Activated CD4-positive, alpha-beta memory T cell treated with anti-CD3 and anti-CD28 coated beads, Interleukin-2, amount 10 ng/mL, durations not matched to agents 7 days and 5 days (primary cell): ENCODE data around the gene ZNF45. TPM values are rescaled to one million over a fixed set of nuclear protein-coding genes. Genes with fewer than 3 reads are reported as not detected.
A peak's percentile ranks its signal among the peaks of the same experiment; 100 is the strongest.
"Not testable (repeated sequence)": the region's sequence is repeated elsewhere in the genome, so short reads cannot be mapped to it uniquely, and the experiment has no call there.

Source experiments
- CTCF ChIA-PET: fragments of 350-600 bp; sonication (Branson Sonifier 250); formaldehyde crosslinking; loops from one replicate; lab custom pipeline; 2021; ENCODE audit warnings: antibody characterized with exemption, inconsistent platforms; lab: Charles Lee
- POLR2A ChIA-PET: fragments of 350-600 bp; sonication (Branson Sonifier 250); formaldehyde crosslinking; loops from one replicate; lab custom pipeline; 2021; ENCODE audit warnings: antibody characterized with exemption; lab: Charles Lee
- DNase-seq: peaks from one replicate; pipeline ENCODE4 v3.0.0-alpha.2; 2020
- H3K27ac Mint-ChIP-seq: one replicate; pipeline ENCODE4 v1.8.0; 2021; ENCODE audit warnings: mild to moderate bottlenecking, mixed read lengths
- H3K27me3 Mint-ChIP-seq: one replicate; pipeline ENCODE4 v1.8.0; 2021; ENCODE audit warnings: mixed read lengths
- H3K36me3 Mint-ChIP-seq: one replicate; pipeline ENCODE4 v1.8.0; 2021; ENCODE audit warnings: low read depth, mixed read lengths
- H3K4me1 Mint-ChIP-seq: one replicate; pipeline ENCODE4 v1.8.0; 2021; ENCODE audit warnings: mixed read lengths
- H3K4me3 Mint-ChIP-seq: one replicate; pipeline ENCODE4 v1.8.0; 2021; ENCODE audit warnings: mild to moderate bottlenecking, mixed read lengths
- H3K9me3 Mint-ChIP-seq: one replicate; pipeline ENCODE4 v1.8.0; 2021; ENCODE audit warnings: mixed read lengths
- total RNA-seq, 2 experiments: library from RNA; stranded (reverse); gene quantifications; one replicate each; pipeline ENCODE4 v1.2.3, GENCODE V29; 2021

The ZNF45 gene
- total RNA-seq: 10 to 100 TPM; 15.1 to 16.6 TPM

DNA sequence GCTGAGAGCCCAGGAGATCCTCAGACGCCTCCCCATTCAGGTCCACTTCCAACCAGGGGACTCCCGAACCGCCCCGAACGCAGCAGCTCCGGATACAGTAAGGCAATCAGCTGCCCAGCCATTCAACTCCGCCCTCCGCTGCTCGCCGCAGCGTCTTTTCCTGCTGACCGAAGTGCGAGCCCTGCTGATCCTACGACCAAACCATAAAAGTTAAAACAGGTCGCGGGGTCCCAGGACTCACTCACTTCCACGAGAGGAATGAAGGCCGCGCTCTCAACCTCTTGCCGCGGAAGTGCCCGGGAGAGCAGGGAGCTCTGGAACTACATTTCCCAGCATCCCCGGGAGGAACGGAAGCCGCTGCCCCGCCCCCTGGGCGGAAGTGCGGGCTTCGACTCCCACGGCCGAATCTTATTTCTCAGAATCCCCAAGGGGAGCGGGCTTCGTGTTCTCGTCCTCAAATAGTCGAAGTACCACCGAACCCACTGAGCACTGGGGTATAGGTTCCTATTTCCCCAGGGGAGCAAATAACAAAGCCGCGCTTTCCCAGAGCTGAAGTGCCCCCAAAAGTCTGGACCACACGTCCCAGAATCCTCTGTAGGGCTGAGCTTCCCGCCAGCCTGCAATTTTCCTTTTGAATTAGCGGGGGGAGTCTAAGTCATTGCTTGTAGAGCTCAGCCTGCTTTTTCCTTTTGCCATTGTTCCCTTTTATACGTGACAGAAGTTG lies at the start of gene ZNF45:
ZNF45 (minus strand) TSS at position 298 of the 724 bp plus-strand sequence. CDS start 13,097 bp downstream, outside the sequence.
- Mint-ChIP-seq H3K27ac (peak within 1 kb of the TSS; percentile 85), H3K27me3 (no peaks in the 10 kb centered on the region), H3K9me3 (peaks cover 28% of the 10 kb centered on the region), H3K4me3 (peak within 1 kb of the TSS; percentile 96), H3K36me3 (peaks cover 46% of the 10 kb centered on the region), H3K4me1 (peaks cover 23% of the 10 kb centered on the region)
- peak; percentile 88 for DNase-seq
- POLR2A ChIA-PET: interaction anchor here (0.8 to 1.8 kb wide), 10 partner anchors 10 to 277 kb away, joined by 3 to 6 read pairs (median 4); partner anchors contain the start of genes ZNF155, ZNF224, ZNF226 and ZNF227
- CTCF ChIA-PET: interaction anchor here (0.8 to 1.3 kb wide), 3 partner anchors 13 to 267 kb away, joined by 3 to 4 read pairs (median 3); no protein-coding TSS in a partner anchor

DNA sequence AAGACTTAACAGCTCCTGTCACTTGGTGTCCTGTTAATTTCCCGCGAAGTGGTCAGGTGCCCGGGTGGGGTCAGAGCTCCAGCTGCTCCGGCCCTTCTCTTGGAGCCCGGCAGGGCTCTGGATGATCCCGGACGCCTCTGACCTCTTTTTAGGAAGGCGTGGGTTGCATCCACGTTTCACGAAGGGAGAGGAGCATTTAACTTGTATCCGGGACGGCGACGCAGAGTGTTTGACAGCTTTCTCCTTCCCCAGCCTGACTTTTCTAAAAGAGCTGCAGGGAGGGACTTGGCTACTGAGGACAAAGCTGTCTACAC lies 49.6 kb upstream of the ZNF45 start:
- Mint-ChIP-seq H3K9me3 (peaks cover 28% of the 10 kb centered on the region), H3K27me3 (no peaks in the 10 kb centered on the region), H3K27ac (peak overlapping the region; percentile 86), H3K4me3 (peak overlapping the region; percentile 97), H3K36me3 (peaks cover 29% of the 10 kb centered on the region), H3K4me1 (peaks cover 8% of the 10 kb centered on the region)
- ChIA-PET CTCF (no interaction called here), POLR2A (interaction anchor here (1.3 to 2.1 kb wide), 3 partner anchors 19 to 111 kb away, joined by 3 to 6 read pairs (median 5); partner anchors contain the start of gene ZNF45)
- DNase-seq: no peak

DNA sequence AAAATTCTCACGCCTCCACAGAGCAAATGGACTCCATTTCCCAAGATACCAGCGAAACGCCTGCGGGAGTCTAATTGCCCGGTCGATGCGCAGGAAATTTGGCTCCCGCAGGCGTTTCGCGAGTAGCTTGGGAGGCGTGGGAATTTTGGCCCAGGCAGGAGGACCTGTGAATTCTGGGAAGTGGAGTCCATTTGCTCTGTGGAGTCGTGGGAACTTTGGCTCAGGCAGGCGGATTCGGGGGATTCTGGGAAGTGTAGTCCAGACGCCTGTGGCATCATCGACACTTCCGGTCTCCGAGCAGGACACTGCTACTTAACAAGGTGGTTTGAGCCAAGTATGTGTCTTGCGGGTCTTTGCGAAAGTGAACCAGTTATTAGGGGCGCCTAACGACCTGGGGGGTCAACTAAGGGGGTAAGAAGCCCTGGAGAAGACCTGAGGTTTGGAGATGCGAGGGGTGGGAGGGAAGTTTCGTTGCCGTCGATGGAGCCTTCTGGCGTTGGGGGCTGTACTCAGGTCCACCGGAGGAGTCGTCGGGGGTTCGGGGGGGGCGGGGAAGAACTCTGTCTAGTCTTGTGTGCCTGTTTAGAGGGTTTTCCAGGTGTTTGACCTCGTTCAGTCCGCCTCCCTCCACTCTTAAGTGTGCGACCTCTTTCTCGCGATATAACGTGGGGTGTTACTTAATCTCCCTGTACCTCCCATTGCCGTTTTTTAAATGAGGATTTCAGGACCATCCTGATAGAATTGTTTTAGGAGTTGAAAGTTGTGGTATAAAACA lies 49.0 kb upstream of the ZNF45 start, which contains the start of gene ZNF155:
ZNF155 (plus strand) TSS at position 277 of the 775 bp plus-strand sequence. CDS start 4,356 bp downstream, outside the sequence.
- Mint-ChIP-seq H3K4me3 (peak within 1 kb of the TSS; percentile 97), H3K4me1 (peaks cover 8% of the 10 kb centered on the region), H3K36me3 (peaks cover 23% of the 10 kb centered on the region), H3K27me3 (no peaks in the 10 kb centered on the region), H3K9me3 (peaks cover 28% of the 10 kb centered on the region), H3K27ac (peak within 1 kb of the TSS; percentile 86)
- CTCF ChIA-PET: no interaction called here
- peak; percentile 73 for DNase-seq
- POLR2A ChIA-PET: interaction anchor here (1.3 to 2.1 kb wide), 3 partner anchors 20 to 111 kb away, joined by 3 to 6 read pairs (median 5); partner anchors contain the start of gene ZNF45

DNA sequence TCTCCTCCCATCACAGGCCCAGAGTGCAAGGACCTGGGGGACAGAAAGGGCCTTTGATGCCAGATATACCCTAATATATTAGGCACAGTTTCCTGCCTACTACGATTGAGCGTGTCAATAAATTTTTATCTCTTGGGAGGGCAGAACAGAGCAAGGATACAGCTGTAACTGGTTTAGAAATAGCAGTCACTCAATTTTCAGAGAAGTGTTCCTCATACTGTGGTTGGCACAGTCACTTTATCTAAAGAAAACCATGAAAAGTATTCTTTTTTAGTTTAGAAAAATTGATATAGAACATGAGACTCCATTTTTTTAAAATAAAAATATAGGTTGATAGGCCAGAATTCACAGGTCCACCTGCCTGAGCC lies 48.4 kb upstream of the ZNF45 start:
- CTCF ChIA-PET: no interaction called here
- peaks cover 8% of the 10 kb centered on the region for H3K4me1 Mint-ChIP-seq
- no peak for DNase-seq
- POLR2A ChIA-PET: interaction anchor here (1.3 to 2.1 kb wide), 2 partner anchors 48 to 112 kb away, joined by 3 to 6 read pairs; partner anchors contain the start of gene ZNF45
- H3K27ac Mint-ChIP-seq: no peak overlapping the region
- peaks cover 30% of the 10 kb centered on the region for H3K9me3 Mint-ChIP-seq
- H3K4me3 Mint-ChIP-seq: peak overlapping the region; percentile 97
- peaks cover 18% of the 10 kb centered on the region for H3K36me3 Mint-ChIP-seq
- no peaks in the 10 kb centered on the region for H3K27me3 Mint-ChIP-seq

- Mint-ChIP-seq H3K27ac (no peak overlapping the region), H3K4me3 (no peak overlapping the region), H3K4me1 (no peaks in the 10 kb centered on the region), H3K9me3 (peaks cover 45% of the 10 kb centered on the region), H3K36me3 (no peaks in the 10 kb centered on the region), H3K27me3 (no peaks in the 10 kb centered on the region)
- no peak for DNase-seq
- POLR2A ChIA-PET: no interaction called here
- CTCF ChIA-PET: no interaction called here
Observed at GRCh38 chr19:43976732-43977131, 41.6 kb upstream of the ZNF45 start.

DNA sequence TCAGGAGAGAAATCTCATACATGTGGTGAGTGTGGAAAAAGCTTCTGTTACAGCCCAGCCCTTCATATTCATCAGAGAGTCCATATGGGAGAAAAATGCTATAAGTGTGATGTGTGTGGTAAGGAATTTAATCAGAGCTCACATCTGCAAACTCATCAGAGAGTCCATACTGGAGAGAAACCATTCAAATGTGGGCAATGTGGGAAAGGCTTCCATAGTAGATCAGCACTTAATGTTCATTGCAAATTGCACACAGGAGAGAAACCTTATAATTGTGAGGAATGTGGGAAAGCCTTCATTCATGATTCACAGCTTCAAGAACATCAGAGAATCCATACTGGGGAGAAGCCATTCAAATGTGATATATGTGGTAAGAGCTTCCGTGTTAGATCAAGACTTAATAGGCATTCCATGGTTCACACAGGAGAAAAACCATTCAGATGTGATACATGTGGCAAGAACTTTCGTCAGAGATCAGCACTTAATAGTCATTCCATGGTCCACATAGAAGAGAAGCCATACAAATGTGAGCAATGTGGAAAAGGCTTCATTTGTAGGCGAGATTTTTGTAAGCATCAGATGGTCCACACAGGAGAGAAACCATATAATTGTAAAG lies 31.1 kb upstream of the ZNF45 start:
- Mint-ChIP-seq H3K27me3 (no peaks in the 10 kb centered on the region), H3K4me1 (no peaks in the 10 kb centered on the region), H3K9me3 (peaks cover 48% of the 10 kb centered on the region), H3K4me3 (no peak overlapping the region), H3K36me3 (peaks cover 24% of the 10 kb centered on the region), H3K27ac (no peak overlapping the region)
- ChIA-PET POLR2A (no interaction called here), CTCF (no interaction called here)
- no peak for DNase-seq

DNA sequence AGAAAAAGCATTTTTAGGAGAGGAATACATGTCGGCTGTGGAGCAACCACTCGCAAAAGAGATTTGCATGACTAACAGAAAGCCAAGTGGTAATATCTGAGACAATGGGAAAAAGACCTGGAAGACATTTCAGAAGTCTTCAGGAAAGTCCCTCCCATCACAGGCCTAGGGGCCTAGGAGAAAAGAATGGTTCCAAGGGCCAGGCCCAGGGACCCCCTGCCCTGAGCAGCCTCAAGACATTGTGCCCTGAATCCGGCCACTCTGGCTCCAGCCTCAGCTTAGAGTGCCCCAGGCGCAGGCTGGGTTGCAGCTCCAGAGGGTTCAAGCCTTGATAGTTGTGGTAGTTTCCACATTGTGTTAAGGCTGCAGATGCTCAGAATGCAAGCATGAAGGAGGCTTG lies 25.3 kb upstream of the ZNF45 start:
- Mint-ChIP-seq H3K27ac (no peak overlapping the region), H3K36me3 (peaks cover 12% of the 10 kb centered on the region), H3K4me3 (no peak overlapping the region), H3K9me3 (peaks cover 32% of the 10 kb centered on the region), H3K27me3 (no peaks in the 10 kb centered on the region), H3K4me1 (no peaks in the 10 kb centered on the region)
- DNase-seq: no peak
- ChIA-PET CTCF (no interaction called here), POLR2A (no interaction called here)

GRCh38 chr19:43957891-43958290 lies 22.8 kb upstream of the ZNF45 start:
- no peak for DNase-seq
- H3K9me3 Mint-ChIP-seq: peaks cover 31% of the 10 kb centered on the region
- H3K27me3 Mint-ChIP-seq: no peaks in the 10 kb centered on the region
- ChIA-PET CTCF (no interaction called here), POLR2A (no interaction called here)
- no peak overlapping the region for H3K27ac Mint-ChIP-seq
- peaks cover 7% of the 10 kb centered on the region for H3K36me3 Mint-ChIP-seq
- H3K4me1 Mint-ChIP-seq: no peaks in the 10 kb centered on the region
- H3K4me3 Mint-ChIP-seq: no peak overlapping the region

- peaks cover 7% of the 10 kb centered on the region for H3K36me3 Mint-ChIP-seq
- no peak for DNase-seq
- POLR2A ChIA-PET: no interaction called here
- peaks cover 32% of the 10 kb centered on the region for H3K9me3 Mint-ChIP-seq
- H3K27me3 Mint-ChIP-seq: no peaks in the 10 kb centered on the region
- H3K4me3 Mint-ChIP-seq: no peak overlapping the region
- CTCF ChIA-PET: no interaction called here
- H3K27ac Mint-ChIP-seq: no peak overlapping the region
- peaks cover 1% of the 10 kb centered on the region for H3K4me1 Mint-ChIP-seq
Observed at GRCh38 chr19:43956827-43957226, 21.7 kb upstream of the ZNF45 start.

- Mint-ChIP-seq H3K9me3 (peaks cover 43% of the 10 kb centered on the region), H3K27ac (peak within 1 kb of the TSS; percentile 64), H3K4me1 (peaks cover 7% of the 10 kb centered on the region), H3K4me3 (peak within 1 kb of the TSS; percentile 93), H3K27me3 (peaks cover 18% of the 10 kb centered on the region), H3K36me3 (peaks cover 16% of the 10 kb centered on the region)
- ChIA-PET CTCF (interaction anchor here (0.6 kb wide), 1 partner anchor 283 kb away, joined by 3 read pairs; no protein-coding TSS in a partner anchor), POLR2A (no interaction called here)
- DNase-seq: peak; percentile 68
Observed at GRCh38 chr19:43950834-43951645, 16.0 kb upstream of the ZNF45 start, which contains the start of gene ZNF221. ZNF221 (plus strand) TSS chr19:43951228; CDS start chr19:43962727, 11,499 bp downstream.

- H3K9me3 Mint-ChIP-seq: peaks cover 47% of the 10 kb centered on the region
Observed at GRCh38 chr19:43949803-43950202, 14.7 kb upstream of the ZNF45 start.

DNA sequence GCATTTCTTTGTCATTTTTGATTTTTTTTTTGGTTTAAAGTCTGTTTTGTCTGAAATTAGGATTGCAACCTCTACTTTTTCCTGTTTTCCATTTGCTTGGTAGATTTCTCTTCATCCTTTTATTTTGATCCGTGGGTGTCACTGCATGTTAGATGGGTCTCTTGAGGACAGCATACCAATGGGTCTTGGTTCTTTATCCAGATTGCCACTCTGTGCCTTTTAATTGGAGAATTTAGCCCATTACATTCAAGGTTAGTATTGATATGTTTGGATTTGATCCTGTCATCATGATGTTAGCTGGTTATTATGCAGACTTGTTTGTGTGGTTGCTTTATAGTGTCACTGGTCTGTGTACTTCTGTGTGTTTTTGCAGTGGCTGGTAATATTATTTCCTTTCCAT lies 12.3 kb upstream of the ZNF45 start:
- H3K27ac Mint-ChIP-seq, DNase-seq, POLR2A ChIA-PET, H3K4me1 Mint-ChIP-seq, H3K4me3 Mint-ChIP-seq: not testable (repeated sequence)
- H3K36me3 Mint-ChIP-seq: peaks cover 20% of the 10 kb centered on the region
- H3K27me3 Mint-ChIP-seq: peaks cover 27% of the 10 kb centered on the region
- peaks cover 51% of the 10 kb centered on the region for H3K9me3 Mint-ChIP-seq
- CTCF ChIA-PET: interaction anchor here (1.1 kb wide), 1 partner anchor 12 kb away, joined by 3 read pairs; the partner anchor contains the start of gene ZNF45

More at GRCh38 chr19:43949803-43950202, 14.7 kb upstream of the ZNF45 start:
- H3K4me3 Mint-ChIP-seq, DNase-seq, POLR2A ChIA-PET, H3K4me1 Mint-ChIP-seq, H3K27ac Mint-ChIP-seq, CTCF ChIA-PET: not testable (repeated sequence)
- H3K27me3 Mint-ChIP-seq: peaks cover 22% of the 10 kb centered on the region
- H3K36me3 Mint-ChIP-seq: peaks cover 20% of the 10 kb centered on the region
